ENCODE measurements around the gene CAMKK2. TPM values are rescaled to one million over a fixed set of nuclear protein-coding genes. Genes with fewer than 3 reads are reported as not detected.
"Not testable (repeated sequence)": the region's sequence is repeated elsewhere in the genome, so short reads cannot be mapped to it uniquely, and the experiment has no call there.

CAMKK2 gene
- total RNA-seq, 1 donor, result 14.7 TPM

DNA sequence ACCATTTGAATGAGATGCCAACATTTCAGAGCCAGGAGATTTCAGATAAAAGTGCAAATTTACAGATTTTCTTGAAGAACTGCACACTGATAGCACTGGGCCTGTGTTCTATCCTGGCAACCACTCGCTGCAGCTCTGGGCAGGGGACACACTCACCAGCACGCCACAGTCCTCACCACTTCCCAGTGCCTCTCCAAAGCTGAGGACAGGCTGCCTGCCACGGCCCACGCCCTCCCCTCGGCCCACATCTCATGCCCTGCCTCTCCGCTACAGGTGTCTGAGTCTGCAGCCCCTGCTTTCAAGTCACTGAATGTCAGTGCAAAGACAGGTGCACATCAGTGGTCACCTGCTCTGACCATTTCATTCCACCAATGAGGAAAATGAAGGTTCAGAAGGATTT lies 12.7 kb downstream of the CAMKK2 start:
- DNase-seq (ENCODE audit: low read depth), result no peak
- H3K4me3 ChIP-seq (ENCODE audit: low read depth, low read length), result no peak overlapping the region
- TF ChIP-seq, protein P1, sequence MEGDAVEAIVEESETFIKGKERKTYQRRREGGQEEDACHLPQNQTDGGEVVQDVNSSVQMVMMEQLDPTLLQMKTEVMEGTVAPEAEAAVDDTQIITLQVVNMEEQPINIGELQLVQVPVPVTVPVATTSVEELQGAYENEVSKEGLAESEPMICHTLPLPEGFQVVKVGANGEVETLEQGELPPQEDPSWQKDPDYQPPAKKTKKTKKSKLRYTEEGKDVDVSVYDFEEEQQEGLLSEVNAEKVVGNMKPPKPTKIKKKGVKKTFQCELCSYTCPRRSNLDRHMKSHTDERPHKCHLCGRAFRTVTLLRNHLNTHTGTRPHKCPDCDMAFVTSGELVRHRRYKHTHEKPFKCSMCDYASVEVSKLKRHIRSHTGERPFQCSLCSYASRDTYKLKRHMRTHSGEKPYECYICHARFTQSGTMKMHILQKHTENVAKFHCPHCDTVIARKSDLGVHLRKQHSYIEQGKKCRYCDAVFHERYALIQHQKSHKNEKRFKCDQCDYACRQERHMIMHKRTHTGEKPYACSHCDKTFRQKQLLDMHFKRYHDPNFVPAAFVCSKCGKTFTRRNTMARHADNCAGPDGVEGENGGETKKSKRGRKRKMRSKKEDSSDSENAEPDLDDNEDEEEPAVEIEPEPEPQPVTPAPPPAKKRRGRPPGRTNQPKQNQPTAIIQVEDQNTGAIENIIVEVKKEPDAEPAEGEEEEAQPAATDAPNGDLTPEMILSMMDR (IDR thresholded peaks at IDR 0.05; ENCODE audit: insufficient read depth, low read depth, low read length), result no peak

DNA sequence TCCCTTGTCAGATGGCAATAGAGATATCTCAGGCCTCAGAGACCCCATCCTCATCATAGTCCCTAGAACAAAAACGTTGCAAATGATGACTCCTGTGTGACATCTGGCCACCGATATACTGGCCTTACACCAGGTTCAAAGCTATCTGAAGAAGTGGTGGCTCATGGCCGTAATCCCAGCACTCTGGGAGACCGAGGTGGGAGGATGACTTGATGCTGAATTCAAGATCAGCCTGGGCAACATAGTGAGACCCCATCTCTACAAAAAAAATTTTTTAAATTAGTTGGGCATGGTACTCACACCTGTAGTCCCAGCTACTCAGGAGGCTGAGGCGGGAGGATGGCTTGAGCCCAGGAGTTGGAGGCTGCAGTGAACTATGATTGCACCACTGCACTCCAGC lies 13.1 kb downstream of the CAMKK2 start:
- no peak overlapping the region for H3K4me3 ChIP-seq (ENCODE audit: low read depth, low read length)
- DNase-seq (ENCODE audit: low read depth), result no peak
- TF ChIP-seq, protein P1 (IDR thresholded peaks at IDR 0.05; ENCODE audit: insufficient read depth, low read depth, low read length), result no peak

DNA sequence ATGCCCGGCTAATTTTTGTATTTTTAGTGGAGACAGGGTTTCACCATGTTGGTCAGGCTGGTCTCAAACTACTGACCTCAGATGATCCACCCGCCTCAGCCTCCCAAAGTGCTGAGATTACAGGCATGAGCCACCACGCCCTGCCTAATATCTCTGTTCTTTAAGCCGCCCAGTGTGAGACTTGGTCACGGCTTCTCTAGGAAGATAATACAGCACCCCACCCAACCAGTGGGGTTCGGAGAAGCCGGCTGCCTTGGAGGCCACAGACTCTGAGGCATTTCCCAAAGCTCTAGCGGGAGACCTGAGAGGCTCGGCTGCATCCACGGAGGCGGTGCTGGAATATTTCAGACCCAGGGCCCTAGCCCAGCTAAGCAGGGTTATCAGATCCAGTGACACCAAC lies 13.6 kb downstream of the CAMKK2 start:
- DNase-seq (ENCODE audit: low read depth); H3K4me3 ChIP-seq (ENCODE audit: low read depth, low read length): not testable (repeated sequence)

DNA sequence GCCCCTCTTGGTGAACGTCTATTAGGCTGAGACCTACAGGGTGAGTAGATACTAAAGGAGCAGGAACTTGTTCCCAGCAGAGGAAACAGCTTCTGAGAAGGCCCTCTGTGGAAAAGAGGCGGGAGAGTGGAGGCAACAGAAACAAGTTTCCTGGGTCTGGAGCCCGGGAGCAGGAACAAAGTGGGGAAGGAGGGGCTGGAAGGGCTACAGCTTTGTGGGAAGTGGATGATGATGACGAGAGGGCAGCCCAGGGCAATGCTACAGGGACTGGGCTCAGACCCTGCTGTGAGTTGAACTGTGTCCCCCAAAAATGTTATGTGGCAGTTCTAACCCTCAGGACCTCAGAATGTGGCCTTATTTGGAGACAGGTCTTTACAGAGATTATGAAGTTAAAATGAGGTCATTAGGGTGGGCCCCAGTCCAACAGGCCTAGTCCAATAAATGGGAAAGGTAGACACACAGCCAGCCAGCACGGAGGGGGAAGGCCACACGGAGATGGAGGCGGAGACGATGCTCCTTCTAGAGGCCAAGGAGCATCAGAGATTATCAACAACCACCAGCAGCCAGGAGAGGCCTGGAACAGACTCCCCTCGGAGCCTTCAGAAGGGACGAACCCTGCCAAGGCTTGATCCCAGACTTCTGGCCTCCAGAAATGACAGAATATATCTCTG lies 14.3 kb downstream of the CAMKK2 start:
- TF ChIP-seq, protein P1 (IDR thresholded peaks at IDR 0.05; ENCODE audit: insufficient read depth, low read depth, low read length), result no peak
- no peak overlapping the region for H3K4me3 ChIP-seq (ENCODE audit: low read depth, low read length)
- no peak for DNase-seq (ENCODE audit: low read depth)

DNA sequence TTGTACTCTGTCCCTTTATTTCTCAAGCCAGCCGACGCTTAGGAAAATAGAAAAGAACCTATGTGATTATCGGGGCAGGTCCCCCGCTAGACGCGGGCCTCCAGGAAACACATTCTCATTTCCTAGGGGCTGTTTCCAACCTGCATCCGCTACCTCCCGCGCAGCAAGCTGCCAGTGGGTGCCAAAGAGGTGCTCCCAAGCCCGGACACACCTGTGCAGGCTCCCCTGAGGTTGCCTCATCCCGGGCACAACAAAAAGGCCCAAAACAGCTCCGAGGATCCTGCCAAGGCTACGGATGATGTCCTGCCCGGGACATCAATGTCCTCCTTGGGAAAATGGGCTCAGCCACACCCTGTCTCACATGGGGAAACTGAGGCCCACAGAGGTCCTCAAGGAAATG lies 15.4 kb downstream of the CAMKK2 start:
- not testable (repeated sequence) for DNase-seq (ENCODE audit: low read depth); H3K4me3 ChIP-seq (ENCODE audit: low read depth, low read length)

DNA sequence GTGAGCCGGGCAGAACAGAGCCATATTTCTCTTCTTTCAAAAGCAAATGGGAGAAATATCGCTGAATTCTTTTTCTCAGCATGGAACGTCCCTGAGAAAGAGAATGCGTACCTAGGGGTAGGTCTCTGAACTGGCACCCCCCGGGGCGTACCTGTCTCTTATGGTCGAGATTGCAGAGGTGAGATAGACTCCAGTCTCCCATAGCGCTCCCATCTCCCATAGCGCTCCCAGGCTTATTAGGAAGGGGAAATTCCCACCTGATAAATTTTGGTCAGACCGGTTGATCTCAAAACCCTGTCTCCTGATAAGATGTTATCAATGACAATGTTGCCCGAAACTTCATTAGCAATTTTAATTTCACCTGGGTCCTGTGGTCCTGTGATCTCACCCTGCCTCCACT lies 16.0 kb downstream of the CAMKK2 start:
- not testable (repeated sequence) for H3K4me3 ChIP-seq (ENCODE audit: low read depth, low read length); DNase-seq (ENCODE audit: low read depth)

DNA sequence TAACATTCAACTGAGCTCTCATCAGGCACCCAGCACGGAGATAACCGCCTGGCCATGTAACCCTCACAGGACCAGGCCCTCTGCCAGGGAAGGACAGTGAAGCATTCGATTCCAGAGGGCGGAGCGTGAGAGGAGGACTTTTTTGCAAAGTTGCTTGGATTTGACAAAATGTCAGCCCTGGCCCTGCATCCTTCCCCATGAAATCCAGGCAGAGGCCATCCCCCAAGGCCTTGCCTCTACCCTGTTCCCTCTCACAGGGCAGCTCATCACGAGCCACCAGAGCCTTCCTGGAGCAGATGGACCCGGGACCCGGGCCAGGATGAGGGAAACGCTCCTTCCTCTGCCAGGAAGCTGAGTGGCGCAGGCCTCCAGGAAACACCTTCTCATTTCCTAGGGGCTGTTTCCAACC lies 17.0 kb downstream of the CAMKK2 start:
- TF ChIP-seq, protein P1 (IDR thresholded peaks at IDR 0.05; ENCODE audit: insufficient read depth, low read depth, low read length), result no peak
- no peak overlapping the region for H3K4me3 ChIP-seq (ENCODE audit: low read depth, low read length)
- peak; percentile 33 for DNase-seq (ENCODE audit: low read depth)

DNA sequence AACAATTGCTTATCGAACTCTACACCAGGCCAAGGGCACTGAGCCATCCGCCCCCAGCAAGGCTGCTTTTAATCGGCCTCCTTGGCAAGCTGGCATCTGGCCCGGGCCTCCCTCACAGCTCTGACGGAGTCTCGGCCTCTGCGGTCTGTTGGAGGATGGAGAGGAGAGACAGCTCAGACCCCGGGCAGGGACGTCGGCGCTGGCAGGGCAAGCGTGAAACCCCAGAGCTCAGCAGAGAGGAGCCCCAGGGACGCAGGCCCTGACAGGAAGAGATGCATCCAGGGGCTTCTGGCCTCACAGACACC lies 17.5 kb downstream of the CAMKK2 start:
- no peak overlapping the region for H3K4me3 ChIP-seq (ENCODE audit: low read depth, low read length)
- DNase-seq (ENCODE audit: low read depth), result peak; percentile 58
- TF ChIP-seq, protein P1 (IDR thresholded peaks at IDR 0.05; ENCODE audit: insufficient read depth, low read depth, low read length), result no peak

Measured in fibroblast of villous mesenchyme (primary cell).